GDM1 (cell line): ENCODE measurements around the gene PCP2.
A peak's percentile ranks its signal among the peaks of the same experiment; 100 is the strongest.
"Not testable (repeated sequence)": the region's sequence is repeated elsewhere in the genome, so short reads cannot be mapped to it uniquely, and the experiment has no call there.

Source experiments
- DNase-seq: peaks from one replicate; lab custom pipeline; 2025; lab: John Stamatoyannopoulos, UW

PCP2 gene

DNA sequence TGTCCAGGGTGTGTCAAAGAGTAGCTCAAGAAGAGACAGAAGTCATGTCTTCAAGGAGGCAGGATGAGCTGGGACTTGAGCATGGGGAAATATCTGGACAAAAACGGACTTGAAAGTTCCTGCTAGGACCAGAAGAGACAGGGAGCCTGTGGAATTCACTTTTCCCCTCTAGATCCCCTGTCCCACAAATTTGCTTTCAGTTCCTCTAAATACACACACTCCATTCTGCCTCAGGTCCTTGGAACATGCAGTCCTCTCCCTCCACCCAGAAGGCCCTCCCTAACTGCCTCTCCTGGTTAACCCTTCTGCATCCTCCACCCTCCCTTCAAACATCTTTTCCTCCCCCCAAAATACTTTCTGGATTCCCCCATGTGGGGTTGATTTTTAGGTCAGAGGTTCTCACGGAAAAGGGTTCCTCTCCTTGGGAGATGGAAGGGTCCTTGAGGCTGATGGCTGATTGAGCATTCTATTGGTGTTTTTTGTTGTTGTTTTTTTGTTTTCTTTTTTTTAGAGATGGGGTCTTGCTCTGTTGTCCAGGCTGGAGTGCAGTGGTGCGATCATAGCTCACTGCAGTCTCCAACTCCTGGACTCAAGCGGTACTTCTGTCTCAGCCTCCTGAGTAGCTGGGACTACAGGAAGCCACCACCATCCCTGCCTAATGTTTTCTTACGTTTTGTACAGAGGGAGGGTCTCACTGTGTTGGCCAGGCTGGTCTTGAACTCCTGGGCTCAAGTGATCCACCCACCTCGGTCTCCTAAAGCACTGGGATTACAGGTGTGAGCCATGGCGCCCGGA, 28.4 kb upstream of the PCP2 start:
- DNase-seq: no peak

DNA sequence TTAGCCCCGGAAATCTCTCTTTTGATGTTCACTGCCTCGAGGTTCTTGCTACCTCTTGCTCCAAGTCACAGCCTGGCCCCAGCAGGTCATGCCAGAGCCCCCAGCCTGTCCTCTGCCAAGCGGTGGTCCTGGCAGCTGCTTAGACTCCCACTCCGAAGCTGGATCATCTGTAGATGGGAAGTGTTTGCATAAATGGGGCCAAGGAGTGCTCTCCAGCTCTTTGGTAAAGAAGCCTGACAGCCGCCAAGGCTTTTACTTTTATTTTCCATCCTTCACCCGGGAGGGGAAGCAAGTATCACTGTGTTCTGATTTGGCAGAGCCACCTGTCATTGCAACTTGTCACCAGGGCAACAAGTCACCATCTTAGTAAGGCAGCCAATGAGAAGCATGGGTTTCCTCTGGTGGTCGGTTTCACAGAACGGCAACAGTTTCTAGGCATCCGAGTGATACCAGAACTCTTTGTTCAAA, 24.7 kb upstream of the PCP2 start:
- DNase-seq: no peak

DNA sequence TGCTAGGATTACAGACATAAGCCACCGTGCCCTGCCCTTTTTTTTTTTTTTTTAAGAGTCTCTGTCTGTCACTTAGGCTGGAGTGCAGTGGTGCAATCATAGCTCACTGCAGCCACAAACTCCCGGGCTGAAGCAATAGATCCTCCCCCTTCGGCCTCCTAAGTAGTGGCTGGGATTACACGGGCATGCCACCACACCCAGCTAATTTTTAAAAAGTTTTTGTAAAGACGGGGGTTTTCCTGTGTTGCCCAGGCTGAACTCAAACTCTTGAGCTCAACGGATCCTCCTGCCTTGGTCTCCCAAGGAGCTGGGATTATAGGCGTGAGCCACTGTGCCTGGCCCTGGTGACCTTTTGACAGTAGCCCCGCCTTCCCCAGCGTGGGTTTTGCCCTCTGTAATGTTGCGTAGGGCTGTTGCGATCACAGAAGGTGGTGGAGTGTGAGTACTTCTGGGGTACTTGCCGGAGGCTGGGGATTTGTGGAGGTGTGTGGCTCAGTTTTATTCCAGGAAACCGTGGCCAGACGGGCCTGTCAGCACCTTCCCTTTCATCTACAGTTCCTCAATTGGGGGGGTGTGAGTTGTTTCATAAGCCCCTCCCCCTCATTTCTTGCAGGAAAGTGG, 23.7 kb upstream of the PCP2 start:
- DNase-seq: peak; percentile 34

DNA sequence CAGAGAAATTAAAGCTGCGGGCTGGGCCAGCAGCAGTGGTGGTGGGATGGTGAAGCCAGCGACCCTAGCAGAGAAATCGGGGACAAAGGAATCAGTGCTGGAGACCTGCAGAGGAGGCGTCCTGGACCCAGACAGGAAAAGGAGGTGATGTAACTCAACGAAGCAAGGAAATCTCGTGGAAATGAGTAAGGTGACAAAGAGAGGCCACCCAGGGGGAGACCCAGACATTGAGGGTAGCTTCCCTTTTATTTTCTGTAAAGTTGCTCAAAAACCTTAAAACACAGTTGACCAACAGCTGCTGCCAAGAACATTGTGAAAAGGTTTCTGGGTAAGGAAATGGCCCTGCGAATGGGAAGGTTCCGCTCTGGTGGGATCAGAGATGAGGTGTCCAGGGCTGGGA, 22.1 kb upstream of the PCP2 start:
- no peak for DNase-seq

DNA sequence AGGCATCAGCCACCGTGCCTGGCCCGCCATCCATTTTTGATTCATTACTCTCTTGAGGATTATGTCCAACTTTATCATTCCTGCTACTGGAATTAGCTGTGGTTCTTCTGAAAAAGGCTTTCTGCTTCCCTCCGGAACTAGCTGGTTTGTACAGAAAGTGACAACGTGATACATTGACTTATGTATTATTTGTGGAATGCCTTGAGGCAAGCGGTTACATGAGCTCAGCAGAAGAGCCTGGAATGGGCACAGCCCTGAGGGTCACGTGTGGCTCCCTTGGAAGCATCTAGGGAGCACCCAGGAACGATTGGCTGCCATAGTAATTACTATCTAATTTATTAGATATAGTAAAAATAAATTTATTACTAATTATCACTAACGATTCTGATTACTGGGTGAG, 20.9 kb upstream of the PCP2 start:
- no peak for DNase-seq

DNA sequence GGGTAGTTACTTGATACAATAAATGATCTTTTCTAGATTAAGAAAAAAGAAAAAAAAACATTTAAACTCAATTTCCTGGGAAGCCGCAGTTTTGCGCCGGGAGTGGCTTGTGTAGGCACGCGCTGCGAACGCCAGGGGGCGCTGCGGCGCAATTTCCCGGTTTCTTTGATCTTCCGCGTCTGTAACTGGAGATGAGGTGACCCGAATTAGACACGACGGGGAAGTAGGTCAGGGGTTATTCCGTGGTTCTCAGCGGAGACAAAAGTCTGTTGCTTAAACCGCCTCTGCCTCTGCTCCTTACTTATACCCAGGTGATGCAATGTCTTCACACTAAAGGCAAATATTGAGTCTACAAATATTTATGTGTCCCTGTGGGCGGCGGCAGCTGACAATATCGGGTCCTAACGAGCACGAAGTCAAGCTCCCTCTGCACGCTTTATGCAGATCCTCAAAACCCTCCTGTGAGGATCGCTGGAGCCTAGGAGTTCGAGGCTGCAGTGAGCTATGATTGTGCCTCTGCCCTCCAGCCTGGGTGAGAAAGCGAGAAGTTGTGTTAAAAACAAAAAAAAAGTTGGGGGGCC, 18.6 kb upstream of the PCP2 start:
- peak; percentile 64 for DNase-seq

DNA sequence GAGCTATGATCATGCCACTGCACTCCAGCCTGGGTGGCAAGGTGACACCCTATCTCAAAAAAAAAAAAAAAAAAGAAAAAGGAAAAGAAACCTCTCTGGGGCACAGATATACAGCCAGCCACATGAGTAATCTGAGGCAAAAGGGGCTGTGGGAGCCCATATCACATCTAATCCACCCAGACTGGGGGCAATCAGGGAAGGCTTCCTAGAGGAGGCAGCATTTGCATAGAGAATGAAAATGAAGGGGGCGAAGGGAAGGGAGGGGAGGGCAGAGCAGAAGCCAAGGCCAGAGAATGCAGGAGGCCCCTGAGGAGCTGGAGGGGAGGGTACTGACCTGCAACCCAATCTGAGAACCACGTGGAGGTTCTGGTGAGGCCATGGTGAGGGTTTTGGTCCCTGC, 16.6 kb upstream of the PCP2 start:
- DNase-seq: no peak

DNA sequence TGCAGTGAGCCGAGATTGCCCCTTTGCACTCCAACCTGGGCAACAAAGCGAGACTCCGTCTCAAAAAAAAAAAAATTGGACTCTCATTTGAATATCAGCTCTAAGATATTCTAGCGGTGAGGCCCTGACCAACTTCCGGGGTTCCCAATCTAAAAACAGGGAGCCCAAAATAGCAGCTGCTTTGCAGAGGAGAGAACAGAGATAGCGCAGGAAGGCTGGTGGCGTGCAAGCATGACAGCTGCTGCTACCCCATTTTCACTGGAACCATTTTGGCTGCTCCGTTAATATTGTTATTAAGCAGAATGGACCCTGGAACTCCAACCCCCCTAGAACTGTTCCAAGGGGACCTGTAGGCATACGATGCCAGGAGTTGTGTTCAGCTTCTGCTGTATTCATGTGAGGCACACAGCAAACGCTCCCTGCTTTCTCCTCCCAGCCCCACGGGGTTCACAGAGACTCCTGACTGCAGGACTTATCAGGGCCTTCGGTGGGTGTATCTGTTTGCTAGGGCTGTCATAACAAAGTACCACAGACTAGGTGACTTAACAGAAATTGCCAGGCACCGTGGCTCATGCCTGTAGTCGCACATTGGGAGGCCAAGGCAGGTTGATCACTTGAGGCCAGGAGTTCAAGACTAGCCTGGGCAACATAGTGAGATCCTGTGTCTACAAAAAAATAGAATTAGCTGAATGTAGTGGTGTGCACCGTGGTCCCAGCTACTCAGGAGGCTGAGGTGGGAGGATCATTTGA, 14.9 kb upstream of the PCP2 start:
- no peak for DNase-seq

DNA sequence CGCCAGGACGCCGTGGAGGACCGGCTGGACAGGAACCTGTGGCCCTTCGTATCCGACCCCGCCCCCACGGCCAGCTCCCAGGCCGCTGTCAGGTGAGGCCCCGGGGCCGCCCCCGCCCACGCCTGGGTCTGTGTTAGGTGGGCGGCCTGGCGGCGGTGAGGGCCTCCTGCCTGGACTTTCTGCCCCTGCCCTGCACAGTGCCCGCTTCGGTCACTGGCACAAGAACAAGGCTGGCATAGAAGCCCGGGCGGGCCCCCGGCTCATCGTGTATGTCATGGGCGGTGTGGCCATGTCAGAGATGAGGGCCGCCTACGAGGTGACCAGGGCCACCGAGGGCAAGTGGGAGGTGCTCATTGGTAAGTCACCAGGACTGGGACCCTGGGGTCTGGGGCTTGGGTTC, 13.6 kb upstream of the PCP2 start:
- no peak for DNase-seq

DNA sequence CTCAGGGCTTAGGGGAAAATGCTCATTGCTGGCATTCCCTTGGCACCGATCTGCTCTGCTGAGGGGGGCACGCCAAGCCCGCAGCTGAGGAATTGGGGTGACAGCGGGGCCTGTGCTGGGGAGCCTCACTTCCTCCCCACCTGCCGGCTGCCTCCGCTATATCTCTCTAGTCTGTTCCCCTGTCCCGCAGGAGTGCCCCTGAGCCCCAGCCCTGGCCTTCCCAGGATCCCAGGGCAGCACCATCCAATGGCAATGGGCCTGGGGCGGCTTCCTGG, 12.8 kb upstream of the PCP2 start:
- no peak for DNase-seq

DNA sequence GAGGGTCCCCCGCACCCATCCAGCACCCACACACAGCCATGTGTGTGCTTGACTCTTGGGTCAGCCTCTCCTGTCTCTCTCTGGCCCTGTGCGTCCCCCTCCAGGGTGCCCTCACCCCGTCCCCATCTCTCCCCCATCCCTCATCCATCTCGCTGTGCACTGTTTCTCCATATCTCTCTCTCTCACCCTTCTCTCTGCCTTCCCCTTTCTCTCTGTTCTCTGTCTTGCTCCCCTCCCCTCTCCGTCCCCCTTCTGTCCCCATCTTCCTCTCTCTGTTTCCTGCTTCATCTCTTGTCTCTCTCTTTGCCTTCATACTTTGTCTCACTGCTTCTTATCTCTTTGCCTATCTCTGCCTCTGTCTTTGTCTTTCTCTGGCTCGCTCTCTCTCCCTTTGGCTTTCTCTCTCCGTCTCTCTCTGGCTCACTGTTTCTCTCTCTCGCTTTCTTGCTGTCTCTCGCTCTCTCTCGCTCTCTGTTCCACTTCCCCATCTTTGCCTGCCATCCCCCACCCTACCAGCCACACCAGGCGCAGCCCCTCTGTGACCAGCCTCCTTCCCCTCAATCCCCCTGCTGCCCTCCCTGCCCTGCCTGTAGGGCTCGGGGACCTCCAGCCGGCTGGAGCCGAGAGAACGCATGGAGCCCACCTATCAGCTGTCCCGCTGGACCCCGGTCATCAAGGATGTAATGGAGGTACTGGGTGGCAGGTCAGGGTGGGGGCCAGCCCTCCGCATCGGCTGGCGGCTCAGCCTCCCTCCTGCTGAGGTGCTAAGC, 12.3 kb upstream of the PCP2 start:
- no peak for DNase-seq

DNA sequence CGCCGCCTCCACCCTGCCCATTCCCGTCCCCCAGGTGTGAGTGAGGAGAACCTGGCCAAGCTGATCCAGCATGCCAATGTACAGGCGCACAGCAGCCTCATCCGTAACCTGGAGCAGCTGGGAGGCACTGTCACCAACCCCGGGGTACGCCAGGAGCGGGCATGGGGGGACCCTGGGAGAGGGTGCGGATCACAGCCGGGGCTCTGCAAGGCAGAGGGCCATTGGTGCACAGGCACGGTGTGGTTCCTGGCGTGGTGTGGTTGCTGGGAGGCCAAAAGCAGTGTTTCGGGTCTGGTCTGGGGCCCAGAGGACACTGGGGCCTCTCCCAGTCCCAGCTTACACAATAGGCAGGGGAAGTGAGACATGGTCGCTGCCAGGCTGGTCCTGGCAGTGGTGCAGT, 11.6 kb upstream of the PCP2 start:
- no peak for DNase-seq

DNA sequence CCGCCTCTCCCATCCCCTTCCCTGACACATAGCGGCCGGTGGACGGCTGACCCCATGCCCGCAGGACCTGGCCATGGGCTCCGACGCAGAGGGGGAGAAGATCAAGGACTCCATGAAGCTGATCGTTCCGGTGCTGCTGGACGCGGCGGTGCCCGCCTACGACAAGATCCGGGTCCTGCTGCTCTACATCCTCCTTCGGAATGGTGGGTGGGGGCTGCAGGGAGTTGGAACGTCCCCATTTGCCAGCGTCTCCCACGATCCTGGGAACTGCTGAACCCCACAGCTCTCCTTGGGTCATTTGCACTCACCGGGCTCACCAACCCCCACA, 11.0 kb upstream of the PCP2 start:
- DNase-seq: no peak

DNA sequence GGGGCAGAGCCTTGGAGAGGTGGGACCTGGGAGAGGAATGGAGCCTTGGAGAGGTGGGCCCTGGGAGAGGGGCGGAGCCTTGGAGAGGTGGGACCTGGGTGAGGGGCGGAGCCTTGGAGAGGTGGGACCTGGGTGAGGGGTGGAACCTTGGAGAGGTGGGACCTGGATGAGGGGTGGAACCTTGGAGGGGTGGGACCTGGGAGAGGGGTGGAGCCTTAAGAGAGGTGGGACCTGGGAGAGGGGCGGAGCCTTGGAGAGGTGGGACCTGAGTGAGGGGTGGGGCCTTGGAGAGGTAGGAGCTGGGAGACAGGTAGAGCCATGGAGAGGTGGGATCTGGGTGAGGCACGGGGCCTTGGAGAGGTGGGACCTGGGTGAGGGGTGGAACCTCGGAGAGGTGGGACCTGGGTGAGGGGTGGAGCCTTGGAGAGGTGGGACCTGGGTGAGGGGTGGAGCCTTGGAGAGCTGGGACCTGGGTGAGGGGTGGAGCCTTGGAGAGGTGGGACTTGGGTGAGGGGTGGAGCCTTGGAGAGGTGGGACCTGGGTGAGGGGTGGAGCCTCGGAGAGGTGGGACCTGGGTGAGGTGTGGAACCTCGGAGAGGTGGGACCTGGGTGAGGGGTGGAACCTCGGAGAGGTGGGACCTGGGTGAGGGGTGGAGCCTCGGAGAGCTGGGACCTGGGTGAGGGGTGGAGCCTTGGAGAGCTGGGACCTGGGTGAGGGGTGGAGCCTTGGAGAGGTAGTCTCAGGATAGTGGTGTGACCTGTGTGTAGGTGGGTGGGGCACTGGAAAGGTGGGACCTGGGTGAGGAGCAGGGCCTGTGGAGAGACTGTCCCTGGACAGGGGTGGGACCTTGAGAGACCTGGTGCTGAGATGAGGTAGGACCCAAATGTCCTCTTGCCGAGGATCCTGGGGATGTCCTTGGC, 10.4 kb upstream of the PCP2 start:
- DNase-seq: not testable (repeated sequence)

DNA sequence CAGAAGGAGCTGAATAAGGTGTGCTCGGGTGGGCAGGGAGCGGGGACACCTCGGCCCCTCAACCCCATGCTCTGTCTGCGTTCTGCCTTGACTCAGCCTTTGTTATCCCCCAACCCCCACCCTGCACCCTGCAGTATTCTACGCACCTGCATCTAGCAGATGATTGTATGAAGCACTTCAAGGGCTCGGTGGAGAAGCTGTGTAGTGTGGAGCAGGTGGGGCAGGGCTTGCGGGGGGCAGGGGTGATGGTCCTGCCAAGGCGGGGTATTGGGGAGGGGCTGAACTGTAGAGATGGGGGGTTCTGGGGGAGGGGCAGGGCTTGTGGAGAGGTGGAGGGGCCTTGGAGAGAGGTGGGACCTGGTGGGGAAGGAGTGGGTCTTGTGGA, 9.5 kb upstream of the PCP2 start:
- no peak for DNase-seq

DNA sequence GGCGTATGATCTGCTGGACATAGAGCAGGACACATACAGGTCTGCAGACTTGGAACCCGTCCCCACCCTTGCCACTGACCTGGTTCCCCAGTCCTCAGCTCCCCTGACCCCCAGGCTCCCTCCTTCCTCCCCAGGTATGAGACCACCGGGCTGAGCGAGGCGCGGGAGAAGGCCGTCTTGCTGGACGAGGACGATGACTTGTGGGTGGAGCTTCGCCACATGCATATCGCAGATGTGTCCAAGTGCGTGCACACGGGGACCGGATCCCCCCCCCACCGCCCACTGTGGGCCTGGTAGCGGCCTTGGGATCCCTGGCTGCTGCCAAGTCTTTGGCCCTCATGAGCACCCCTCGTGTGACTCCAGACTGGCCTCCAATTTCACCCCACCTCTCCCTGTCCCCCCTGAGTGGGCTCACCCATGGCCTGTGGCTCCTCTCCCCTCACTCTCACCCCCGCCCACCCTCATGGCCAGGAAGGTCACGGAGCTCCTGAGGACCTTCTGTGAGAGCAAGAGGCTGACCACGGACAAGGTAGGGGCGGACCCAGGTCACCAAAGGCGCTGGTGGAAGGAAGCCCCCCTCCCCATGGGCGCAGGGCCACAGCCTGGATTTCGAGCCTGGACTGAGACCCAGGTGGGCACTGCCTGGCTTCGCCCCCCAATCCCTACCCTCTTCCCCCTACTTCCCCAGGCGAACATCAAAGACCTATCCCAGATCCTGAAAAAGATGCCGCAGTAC, 8.9 kb upstream of the PCP2 start:
- no peak for DNase-seq

DNA sequence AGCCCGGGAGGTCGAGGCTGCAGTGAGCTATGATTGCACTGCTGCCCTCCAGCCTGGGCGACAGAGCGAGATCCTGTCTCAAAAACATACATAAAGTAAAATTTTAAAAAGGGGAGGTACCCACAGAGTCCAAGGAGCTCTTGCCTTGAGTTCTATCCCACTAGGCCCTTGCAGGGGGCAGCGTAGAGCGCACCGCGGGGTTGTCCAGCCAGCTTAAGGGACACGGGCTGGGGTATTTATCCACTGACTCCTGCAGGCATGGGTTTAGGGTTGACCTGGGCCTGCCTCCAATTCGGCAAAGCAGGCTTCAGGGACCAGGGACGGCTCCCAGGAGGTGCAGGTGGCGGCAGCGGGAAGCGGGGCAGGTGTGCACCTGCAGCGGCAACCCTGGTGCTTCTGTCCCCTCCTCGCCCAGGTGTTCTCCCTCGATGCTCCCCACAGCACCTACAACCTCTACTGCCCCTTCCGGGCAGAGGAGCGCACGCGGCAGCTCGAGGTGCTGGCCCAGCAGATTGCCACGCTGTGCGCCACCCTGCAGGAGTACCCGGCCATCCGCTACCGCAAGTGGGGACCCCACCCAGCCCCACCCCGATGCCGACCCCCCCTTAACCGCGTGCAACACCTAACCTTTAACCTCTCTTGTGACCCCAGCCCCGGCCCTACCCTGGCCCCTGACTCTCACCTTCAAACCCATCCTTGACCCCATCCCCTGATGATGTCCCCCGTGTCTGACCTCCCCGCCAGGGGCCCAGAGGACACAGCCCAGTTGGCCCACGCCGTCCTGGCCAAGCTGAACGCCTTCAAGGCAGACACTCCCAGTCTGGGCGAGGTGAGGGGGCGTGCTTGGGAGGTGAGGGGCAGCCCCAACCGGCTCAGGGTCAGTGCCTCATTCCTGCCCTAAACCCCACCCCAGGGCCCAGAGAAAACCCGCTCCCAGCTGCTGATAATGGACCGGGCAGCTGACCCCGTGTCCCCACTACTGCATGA, 8.1 kb upstream of the PCP2 start:
- no peak for DNase-seq

DNA sequence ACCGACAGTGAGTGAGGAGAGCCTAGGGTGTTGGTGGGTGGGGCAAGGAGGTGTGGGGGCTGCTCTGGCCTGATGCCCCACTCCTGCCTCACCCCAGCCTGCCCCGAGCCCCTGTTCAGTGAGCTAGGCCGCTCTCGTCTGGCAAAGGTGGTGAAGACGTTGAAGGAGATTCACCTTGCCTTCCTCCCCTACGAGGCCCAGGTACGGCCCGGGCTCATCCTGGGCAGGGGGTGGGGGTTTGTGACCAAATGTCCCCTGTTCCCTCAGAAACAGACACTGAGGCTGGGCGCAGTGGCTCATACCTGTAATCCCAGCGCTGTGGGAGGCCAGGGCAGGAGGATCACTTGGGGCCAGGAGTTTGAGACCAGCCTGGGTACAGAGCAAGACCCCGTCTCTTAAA, 7.3 kb upstream of the PCP2 start:
- DNase-seq: no peak

DNA sequence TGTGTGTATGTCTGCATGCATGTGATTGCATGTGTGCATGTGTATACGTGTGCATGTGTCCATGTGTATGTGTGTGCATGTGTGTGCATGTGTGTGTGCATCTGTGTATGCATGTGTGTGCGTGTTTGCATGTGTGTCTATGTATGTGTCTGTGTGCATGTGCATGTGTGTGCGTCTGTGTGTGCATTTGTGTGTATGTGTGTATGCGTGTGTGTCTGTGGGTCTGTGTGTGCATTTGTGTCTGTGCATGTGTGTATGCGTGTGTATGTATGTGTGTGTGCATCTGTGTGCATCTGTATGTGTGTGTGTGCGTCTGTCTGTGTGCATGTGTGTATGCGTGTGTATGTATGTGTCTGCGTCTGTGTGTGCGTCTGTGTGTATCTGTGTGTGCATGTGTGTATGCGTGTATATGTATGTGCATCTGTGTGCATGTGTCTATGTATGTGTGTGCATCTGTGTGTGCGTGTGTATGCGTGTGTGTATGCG, 6.4 kb upstream of the PCP2 start:
- no peak for DNase-seq
